Brain pericyte (primary cell): ENCODE data around the gene METTL23.
"Not testable (repeated sequence)": the region's sequence is repeated elsewhere in the genome, so short reads cannot be mapped to it uniquely, and the experiment has no call there.

ENCODE experiments used
- DNase-seq: peaks from one replicate; pipeline ENCODE4 v3.0.0-alpha.2; 2012; ENCODE audit warnings: low read depth, low spot score

The METTL23 gene

DNA sequence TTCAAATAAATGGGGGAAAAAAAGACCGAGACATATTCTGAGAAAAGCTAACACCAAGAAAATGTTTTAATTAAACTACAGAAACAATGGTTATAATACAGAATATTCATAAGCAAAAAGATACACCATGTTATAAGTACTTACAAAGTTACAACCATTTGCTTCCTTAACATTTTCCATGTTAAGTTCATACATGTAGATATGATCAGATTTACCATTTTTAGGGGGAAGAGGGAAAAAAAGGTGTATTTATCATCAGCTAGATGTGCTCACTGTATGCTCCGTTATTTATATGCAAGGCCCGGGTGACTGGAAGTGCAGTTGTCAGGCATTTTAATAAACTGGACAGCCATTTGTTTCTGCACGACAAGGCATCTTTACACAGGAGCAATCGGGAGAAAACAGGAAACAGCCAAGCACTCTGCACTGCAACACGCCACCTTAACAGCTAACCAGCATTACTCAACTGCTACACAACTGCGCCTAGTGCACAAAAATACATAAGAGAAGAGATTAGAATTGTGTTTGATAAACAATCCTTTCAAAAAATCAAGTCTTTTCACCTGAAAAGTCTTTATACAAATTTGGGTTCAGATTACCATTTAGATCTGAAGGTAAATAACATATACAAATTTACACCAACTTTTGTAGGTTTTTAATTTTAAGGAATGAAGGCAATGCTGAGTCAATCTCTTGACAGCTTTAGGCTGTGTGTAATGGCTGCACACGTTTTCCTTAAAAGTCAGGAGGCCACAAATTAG is 7.6 kb downstream of the METTL23 start:
- no peak for DNase-seq

DNA sequence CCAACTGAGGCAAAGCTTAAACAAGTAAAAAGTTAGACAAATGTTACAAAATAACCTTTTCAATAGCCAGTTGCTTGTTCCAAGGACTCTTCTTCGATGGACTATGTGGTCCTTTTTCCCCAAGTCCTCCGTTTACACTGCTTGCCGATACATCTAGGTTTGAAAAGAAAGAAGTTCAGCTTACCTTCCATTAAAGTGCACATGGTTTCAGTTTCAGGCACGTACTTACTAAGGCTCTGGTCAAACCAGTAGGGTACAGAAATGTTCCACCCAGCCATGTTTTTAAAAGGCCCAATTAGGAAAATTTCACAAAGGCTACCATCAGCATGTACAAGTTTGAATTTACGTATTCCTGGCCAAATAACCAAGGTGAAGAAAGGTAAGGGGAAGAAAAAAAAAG is 8.4 kb downstream of the METTL23 start:
- DNase-seq = no peak

DNA sequence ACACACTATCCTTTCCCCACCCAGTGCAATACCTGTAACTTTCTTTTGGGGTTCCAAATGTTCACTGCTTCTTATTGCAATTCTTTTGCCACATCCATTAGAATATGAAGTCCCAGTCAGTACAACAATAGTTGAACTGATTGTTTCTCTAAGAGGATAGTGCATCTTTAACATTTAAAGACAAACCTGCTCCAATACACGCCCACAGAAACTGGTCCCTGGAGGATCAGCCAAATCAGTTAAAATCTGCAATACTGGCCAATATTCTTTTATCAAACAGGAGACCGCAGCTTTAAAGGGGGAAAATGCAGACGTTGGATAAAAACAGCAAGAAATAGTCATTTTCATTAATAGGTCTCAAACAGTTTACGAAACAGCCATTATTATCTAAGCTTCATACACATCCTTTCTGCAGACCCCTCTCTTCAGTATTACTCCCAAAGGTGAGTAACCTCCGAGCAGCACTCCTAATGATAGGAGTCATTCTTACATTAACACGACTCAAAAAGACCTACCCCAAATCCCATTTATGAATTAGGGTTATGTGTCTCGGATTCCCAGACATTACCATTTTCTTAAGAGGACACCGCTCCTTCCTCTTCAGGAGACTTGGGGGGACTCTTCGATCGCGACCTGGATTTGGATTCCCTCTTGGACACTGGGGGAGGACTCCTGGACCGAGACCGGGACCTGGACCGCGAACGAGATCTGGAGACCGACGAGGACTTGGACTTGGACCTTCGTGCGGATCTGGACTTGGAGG is 9.1 kb downstream of the METTL23 start:
- no peak for DNase-seq

DNA sequence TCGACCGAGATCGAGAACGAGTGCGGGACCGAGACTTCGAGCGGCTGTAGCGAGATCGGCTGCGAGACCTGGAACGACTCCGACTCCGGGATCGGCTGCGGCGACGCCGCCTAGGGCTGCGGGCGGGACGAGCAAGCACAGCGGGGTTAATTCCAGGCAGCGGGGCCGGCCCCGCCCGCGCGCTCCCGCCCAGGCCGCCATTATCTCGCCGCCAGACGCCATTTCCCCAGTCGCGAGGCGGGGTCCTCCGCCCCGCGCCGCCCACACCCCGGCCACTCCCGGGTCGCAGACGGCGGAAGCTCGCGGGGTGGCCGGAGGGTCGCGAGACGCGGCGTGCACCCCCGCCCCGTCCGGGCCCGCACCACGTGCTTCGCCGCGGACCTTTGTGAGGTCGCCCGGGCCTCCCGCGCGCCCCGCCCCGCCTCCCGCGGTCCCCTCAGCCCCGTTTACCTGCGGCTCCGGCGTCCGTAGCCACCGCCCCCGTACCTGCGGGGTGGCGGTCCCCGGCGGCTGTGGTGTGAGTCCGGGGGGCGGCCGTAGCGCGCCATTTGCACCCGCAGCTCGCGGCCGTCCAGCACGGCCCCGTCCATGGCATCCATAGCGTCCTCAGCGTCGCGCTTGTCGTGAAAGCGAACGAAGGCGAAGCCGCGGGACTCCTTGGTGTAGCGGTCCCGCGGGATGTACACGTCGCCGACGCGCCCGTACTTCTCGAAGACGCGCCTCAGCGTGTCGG is 9.9 kb downstream of the METTL23 start:
- DNase-seq = no peak

DNA sequence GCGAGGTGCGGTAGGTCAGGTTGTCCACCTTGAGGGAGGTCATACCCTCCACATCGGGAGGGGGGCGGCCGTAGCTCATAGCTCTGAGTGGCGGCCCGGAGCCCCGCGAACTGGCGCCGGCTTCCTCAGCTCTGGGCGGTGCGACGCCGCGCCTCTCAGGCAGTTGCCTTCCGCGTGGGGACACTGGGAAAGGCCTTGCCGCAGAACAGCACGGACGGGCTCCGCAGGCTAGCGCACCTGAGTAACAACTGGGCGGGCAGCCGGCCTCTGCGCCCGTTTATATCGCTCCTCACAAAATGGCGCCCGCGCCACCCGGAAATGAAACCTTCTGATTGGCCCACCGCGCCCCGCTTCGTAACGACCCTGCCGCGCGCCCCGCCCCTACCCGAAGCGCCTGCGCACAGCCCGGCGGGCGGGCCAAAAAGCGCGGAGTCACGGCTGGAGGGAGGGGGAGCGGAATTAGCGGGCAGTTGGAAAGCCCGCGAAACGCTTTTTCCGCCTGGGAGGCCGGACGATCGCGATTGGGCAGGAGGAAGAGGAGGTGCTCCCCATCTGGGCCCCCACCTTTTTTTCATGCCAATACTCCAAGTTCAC is 10.5 kb downstream of the METTL23 start, which contains the start of gene SRSF2:
SRSF2 (minus strand) TSS at position 250 of the 594 bp plus-strand sequence; CDS start at position 79, 171 bp downstream.
- DNase-seq = peak; percentile 95

DNA sequence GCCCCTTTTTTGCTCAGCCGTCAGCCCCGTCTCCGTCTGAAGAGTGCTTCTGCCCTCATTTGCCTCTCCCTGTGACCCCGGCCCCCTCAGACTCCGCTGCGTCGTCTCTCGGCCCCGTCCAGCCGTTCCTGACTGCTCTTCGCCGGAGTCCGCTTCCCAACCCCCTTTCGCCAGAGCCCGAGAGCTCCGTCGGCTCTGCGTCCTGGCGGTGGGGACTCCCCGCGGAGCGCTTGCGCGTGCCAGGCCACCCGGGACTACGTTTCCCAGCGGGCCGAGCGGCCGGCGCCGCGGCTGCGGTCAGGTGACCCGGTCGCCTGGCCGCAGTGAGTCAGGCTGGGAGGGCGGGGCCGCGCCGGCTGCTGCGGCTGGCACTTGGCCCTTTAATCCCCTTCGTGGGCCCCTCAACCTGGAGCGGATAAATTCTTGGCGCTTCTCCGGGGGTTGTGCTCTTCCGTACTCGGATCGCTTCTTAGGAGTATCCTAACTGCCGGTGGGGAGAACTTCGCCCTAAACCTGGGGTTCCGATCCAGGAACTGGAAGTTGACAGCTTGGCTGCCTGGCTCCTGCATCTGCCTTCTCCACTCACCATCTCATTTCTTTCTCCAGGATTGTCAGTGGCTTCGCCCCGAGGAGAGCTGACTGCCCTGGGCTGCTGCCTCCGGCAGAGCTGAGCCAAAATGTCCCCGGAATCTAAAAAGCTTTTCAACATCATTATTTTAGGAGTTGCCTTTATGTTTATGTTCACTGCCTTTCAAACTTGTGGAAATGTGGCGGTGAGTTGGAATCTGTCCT is 11.2 kb downstream of the METTL23 start, which contains the start of gene MFSD11:
MFSD11 (plus strand) TSS at position 444 of the 792 bp plus-strand sequence; CDS start at position 678, 234 bp downstream.
- peak; percentile 89 for DNase-seq

DNA sequence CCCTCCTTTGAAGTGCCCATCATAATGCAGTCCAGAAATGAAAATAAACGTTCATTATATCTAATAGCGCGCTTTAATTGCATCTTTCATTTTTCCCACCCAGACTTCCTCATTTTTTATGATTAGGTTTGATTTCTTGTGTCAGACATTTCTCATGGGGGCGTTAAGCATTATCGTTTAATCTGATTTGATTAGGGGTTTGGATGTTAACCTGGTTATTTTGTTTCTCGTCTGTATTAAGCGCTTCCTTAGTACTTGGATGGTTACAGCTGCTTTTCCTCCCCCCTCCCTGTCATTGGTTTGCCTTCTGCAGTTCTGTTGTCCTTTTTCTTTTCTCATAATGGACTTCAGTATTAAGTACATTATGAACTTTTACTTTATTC is 11.8 kb downstream of the METTL23 start:
- DNase-seq = no peak

DNA sequence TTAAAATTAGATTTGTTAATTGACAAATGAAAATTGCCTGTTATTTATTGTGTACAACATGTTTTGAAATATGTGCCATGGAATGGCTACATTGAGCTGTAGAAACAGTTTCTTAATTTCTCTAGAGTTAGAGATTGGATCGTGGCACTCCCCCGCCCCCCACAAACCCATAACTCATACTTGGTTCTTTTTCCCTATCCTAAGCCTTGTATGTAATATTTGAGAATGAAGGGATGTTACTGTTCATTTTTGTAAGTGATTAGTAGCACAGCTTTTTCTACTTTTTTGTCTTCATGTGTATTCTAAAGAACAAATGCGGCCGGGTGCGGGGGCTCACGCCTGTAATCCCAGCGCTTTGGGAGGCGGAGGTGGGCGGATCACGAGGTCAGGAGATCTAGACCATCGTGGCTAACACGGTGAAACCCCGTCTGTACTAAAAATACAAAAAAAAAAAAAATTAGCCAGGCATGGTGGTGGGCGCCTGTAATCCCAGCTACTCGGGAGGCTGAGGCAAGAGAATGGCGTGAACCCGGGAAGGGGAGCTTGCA is 13.0 kb downstream of the METTL23 start:
- not testable (repeated sequence) for DNase-seq

DNA sequence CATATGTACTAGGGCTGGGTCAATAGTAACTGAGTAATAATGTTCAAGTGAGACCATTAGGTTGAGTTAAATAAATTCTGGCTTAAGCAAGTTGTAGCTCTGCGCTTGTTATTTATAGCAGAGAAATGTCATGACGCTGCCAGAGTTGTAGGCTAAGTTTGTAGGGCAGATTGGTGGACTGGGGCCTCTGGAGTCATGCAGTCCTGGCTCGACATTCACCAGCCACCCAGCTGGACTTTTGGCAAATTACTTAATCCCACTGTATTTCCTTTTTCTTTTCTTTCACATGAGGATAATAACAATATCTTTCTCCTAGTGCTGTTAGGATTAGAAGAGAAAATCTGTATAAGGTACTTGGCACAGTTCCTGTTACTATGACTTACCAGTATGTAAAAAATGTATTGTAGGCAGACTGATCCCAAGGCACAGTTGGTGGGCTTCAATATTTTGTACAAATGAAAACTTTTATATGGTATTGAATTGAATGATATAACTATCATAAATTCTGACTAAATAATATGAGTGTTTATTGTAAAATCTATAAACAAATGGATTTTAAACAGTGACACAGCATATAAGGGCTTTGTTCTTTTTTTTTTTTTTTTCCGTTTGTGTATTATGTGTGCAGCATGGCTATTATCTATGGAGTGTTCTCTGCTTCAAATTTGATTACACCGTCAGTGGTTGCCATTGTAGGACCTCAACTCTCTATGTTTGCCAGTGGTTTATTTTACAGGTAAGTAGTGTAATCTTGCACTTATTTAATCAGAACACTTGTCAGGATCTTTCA is 13.9 kb downstream of the METTL23 start:
- DNase-seq = no peak

DNA sequence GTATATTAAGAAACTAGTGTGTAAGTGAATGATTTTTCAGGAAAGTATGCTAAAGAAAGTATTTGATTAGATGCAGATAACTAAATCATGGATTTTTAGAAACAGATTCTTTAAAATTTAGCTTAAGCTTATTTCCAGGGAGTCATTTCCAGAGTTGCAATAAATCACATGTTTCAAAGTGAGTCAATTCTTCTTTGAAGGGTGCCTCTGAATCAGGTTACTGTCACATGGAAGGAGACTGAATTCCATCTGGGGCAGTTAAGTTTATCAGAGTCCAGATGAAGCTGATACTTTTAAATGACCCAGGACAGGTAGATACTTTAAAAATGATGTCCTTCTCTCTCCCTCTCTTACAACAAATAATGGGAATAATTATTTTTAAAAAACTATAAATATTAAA is 16.3 kb downstream of the METTL23 start:
- DNase-seq = no peak

DNA sequence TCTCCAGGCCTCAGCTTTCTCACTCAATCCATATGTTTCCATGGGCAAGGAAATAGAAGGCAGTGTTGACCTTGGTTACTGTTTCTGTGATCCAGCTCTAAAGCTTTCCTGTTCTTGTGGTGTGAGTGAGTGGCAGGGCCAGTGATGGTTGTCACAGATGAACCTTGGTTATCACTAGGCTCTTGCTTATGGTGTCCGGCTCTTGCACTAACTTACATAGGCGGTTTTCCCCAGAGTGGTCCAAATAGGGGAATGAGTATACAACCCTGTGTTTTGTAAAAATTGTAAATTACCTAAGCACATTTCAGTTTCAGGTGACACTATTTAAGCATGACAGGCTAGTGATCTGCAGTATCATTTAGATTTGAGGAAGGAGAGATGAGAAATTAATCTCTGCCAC is 18.1 kb downstream of the METTL23 start:
- DNase-seq = no peak

DNA sequence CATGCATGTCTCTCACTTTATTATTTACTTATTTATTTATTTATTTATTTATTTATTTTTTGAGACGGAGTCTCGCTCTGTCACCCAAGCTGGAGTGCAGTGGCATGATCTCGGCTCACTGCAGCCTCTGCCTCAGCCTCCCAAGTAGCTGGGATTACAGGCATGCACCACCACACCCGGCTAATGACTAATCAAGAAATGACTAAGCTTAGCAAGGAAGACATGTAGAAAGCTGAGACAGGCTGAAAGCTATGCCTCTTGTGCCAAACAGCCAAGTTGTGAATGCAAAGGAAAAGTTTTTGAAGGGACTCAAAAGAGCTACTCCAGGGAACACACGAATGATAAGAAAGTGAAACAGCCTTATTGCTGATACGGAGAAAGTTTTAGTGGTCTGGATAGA is 19.1 kb downstream of the METTL23 start:
- DNase-seq = not testable (repeated sequence)

DNA sequence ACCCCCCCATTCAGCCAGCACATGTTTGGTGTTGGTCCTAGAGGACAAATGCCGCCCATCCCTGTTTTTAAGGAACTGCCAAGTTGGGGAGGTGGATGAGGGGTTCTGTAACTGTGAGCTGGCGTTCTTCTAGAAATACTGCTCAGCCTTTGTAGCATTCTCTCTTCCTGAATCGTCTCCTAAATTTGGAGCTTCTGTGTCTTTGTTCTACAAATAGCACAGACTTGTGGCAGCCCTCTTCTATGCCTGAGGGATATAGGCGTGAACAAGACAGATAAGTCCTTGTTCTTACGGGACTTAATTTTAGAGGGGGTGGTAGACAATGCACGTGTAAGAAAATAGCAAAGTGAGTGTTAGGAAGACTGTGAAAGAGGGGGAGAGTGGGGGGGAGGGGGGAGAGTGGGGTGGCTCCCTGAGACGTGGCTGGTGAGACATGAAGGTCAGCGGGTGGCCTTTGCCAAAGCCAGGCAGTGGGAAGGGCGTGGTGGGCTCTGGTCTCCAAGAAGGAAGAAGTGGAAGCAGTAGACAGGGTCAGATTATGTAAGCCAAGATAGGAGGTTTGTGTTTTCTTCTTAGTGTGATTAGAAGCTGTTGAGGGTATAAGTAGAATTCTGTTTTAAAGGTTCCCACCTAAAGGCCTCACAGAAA is 21.2 kb downstream of the METTL23 start:
- DNase-seq = no peak

DNA sequence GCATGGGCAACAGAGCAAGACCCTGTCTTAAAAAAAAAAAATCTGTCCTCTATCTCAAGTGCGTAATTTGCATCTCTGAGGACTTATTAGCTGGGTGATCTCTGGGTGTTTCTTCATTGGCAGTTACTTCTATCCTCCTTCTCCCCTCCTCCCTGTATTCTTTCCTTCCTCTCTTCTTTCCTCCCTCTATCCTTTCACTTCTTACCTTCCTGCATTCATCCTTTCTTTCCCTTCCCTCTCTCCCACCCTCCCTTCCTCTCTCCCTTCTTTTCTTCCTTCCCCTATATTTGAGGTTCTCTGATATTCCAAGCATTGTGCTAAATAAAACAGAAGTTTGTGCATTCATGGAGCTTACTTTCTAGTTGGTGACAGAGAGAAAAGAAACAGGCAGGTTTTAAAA is 22.0 kb downstream of the METTL23 start:
- DNase-seq = no peak

DNA sequence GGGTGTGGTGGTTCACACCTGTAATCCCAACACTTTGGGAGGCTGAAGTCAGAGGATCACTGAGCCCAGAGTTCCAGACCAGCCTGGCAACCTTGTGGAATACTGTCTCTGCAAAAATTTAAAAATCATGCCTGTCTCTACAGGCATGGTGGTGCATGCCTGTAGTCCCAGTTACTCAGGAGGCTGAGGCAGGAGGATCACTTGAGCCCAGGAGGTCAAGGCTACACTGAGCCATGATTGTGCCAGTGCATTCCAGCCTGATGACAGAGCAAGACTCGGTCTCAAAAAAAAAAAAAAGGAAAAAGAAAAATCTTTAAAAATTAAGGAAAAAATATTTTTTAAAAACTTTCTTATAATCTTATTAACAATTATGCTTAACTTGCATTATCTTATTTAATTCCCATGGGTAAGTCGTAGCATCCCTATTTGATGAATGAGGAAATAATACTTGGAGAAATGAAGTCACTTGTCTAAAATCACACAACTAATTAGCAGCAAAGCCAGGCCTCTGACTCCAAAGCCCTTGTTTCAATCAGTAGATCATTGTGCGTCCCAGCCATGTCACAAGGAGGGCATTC is 24.9 kb downstream of the METTL23 start:
- DNase-seq = no peak

DNA sequence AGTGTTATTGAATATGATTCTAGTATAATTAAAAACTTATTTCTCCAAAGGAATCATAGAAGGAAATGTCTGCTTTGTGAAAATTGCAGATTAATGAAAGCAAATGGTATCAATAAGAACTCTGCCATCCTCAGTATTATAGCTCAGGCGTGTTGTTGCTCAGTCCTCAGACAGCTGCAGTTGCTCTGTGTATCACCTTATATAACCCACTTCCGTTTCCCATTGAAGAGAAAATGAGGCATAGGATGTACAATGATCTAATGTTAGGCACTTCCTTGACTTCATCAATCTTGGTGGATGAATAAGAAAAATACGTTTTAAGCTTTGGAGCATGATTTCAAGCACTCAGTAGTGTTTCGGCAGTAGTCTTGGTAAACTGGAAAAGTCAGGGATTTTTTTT is 25.4 kb downstream of the METTL23 start:
- DNase-seq = no peak

DNA sequence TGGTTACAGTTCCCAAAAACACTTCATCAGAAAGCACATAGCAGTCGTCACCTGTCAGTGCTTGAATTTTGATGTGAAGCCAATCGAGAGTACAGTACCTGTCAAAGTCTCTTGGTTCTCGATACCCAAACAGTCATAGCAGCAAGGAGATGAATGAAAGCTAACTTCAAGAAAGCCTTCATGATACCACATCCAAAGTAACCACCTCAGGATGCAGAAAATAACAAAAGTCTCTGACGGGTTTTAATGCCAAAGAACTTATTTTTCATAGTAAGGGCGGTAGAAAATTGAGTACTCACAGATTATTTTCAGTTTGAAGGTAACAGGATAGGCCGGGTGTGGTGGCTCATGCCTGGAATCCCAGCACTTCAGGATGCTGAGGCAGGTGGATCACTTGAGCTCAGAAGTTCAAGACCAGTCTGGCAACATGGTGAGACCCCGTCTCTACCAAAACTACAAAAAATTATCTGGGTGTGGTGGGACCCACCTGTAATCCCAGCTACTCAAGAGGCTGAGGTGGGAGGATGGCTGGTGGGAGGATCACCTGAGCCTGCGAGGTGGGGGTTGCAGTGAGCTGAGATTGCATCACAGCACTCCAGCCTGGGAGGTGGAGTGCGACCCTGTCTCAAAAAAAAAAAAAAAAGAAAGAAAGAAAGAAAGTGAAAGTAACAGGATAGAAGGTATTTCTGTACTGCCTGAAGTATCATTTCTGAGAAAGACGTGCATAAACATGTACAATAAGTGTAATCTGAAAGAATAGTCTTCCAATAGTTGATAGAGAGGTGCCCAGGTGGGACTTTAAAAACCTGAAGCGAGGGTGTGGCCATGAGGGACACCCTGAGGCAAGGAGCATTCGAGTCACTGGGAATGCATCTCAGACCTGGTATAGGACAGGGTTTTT is 26.7 kb downstream of the METTL23 start:
- DNase-seq = no peak

DNA sequence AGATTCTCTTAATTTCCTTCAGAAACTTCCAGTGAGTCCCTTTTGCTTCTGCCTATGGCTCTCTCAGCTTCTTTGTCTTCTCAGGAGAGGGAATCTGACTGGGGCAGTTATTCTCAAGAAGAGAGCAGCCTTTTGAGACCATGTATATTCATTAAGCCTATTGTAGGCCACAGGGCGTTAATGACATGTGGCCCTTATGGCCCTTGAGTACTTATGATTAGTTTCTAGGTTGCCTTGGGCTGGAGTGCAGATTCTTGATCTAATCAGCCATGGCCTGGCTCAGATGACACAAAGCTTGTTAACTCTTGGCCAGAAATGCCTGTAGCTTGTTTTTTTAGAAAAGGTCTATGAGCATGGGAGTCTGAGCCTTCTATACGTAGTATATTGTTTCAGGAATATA is 28.6 kb downstream of the METTL23 start:
- DNase-seq = no peak
